HepG2 (cell line): Measurements from ENCODE around the gene RNF5. TPM values are rescaled to one million over a fixed set of nuclear protein-coding genes. Genes with fewer than 3 reads are reported as not detected.

Experiments used
- EED ChIP-seq: sonication (generic); formaldehyde crosslinking; IDR thresholded peaks from 2 replicates; pipeline ENCODE4 v1.5.0; 2020; ENCODE audit warnings: mild to moderate bottlenecking, missing genetic modification reagents
- HNRNPK ChIP-seq: fragments of 200-400 bp; formaldehyde crosslinking; IDR thresholded peaks from 2 replicates; pipeline ENCODE4 v1.6.1; 2018; ENCODE audit warnings: low read length, low read depth, moderate library complexity, mild to moderate bottlenecking; ENCODE audit not compliant: poor library complexity, severe bottlenecking
- ISL2 ChIP-seq: sonication (generic); formaldehyde crosslinking; IDR thresholded peaks from 2 replicates; pipeline ENCODE4 v1.5.0; 2020; ENCODE audit warnings: missing genetic modification reagents
- KMT2A ChIP-seq: sonication (generic); formaldehyde crosslinking; IDR thresholded peaks from 2 replicates; pipeline ENCODE4 v1.4.0; 2020; ENCODE audit warnings: missing genetic modification reagents
- PRDM10 ChIP-seq: sonication (generic); formaldehyde crosslinking; IDR thresholded peaks from 2 replicates; pipeline ENCODE4 v1.4.0; 2020; ENCODE audit warnings: low read depth, missing genetic modification reagents
- SIN3A ChIP-seq: IDR thresholded peaks from 2 replicates; pipeline ENCODE4 v1.6.1; 2011; ENCODE audit warnings: low read depth, mild to moderate bottlenecking, control low read depth, low read length, borderline replicate concordance
- SIX4 ChIP-seq: sonication (generic); formaldehyde crosslinking; IDR thresholded peaks from 2 replicates; pipeline ENCODE4 v1.4.0; 2020; ENCODE audit warnings: missing genetic modification reagents
- SMYD3 ChIP-seq: sonication (generic); formaldehyde crosslinking; IDR thresholded peaks from 2 replicates; pipeline ENCODE4 v1.8.1; 2023; ENCODE audit warnings: mild to moderate bottlenecking, missing genetic modification reagents
- SNAPC2 ChIP-seq: sonication (generic); formaldehyde crosslinking; IDR thresholded peaks from 2 replicates; pipeline ENCODE4 v1.8.1; 2022; ENCODE audit warnings: mild to moderate bottlenecking, missing genetic modification reagents
- WIZ ChIP-seq: sonication (generic); formaldehyde crosslinking; IDR thresholded peaks from 2 replicates; pipeline ENCODE4 v1.5.1; 2020; ENCODE audit warnings: mild to moderate bottlenecking, missing genetic modification reagents
- ZFP91 ChIP-seq: sonication (generic); formaldehyde crosslinking; IDR thresholded peaks from 2 replicates; pipeline ENCODE4 v1.9.0; 2022; ENCODE audit warnings: missing genetic modification reagents, mild to moderate bottlenecking, borderline replicate concordance
- ZNF205 ChIP-seq: IDR thresholded peaks from 2 replicates; pipeline ENCODE4 v1.6.1; 2018; ENCODE audit warnings: missing biosample characterization, missing genetic modification reagents
- ZNF274 ChIP-seq: sonication (generic); formaldehyde crosslinking; IDR thresholded peaks from 2 replicates; pipeline ENCODE4 v1.5.1; 2020; ENCODE audit warnings: mild to moderate bottlenecking, missing genetic modification reagents
- ZNF296 ChIP-seq: sonication (generic); formaldehyde crosslinking; conservative IDR thresholded peaks from 2 replicates; pipeline ENCODE4 v1.5.0; 2020; ENCODE audit warnings: mild to moderate bottlenecking, missing genetic modification reagents
- ZNF546 ChIP-seq: sonication (generic); formaldehyde crosslinking; conservative IDR thresholded peaks from 2 replicates; pipeline ENCODE4 v1.8.1; 2023; ENCODE audit warnings: mild to moderate bottlenecking, missing genetic modification reagents
- ZNF781 ChIP-seq: sonication (generic); formaldehyde crosslinking; IDR thresholded peaks from 2 replicates; pipeline ENCODE4 v1.5.1; 2020; ENCODE audit warnings: borderline replicate concordance, mild to moderate bottlenecking, missing genetic modification reagents; ENCODE audit errors: not compliant biosample characterization
- ZUFSP ChIP-seq: sonication (generic); formaldehyde crosslinking; IDR thresholded peaks from 2 replicates; pipeline ENCODE4 v1.9.0; 2021; ENCODE audit warnings: missing genetic modification reagents, mild to moderate bottlenecking, borderline replicate concordance
- polyA plus RNA-seq, 8 experiments: library from polyadenylated mRNA; depleted of rRNA in 3 of 8; stranded (reverse) in 7 of 8; unstranded in 1 of 8; fragments of >200 nt; fragmentation: Illumina TruSeq in 4 of 8; extraction: Trizol in 4 of 8; gene quantifications; 2 replicates each; pipeline versions ENCODE4 v1.2.1 to v1.2.3, GENCODE V29; 2011 to 2016; ENCODE audit warnings: low read depth in 4 of 8, missing spikeins in 1 of 8, mixed read lengths in 1 of 8; ENCODE audit not compliant: insufficient read depth in 1 of 8
- total RNA-seq, 5 experiments: library from RNA; depleted of rRNA; stranded (reverse); fragments of >200 nt; fragmentation: Illumina TruSeq; extraction: Trizol; gene quantifications; 2 replicates each; pipeline ENCODE4 v1.2.3, GENCODE V29; 2016; ENCODE audit warnings: low read depth in 1 of 5
- TF ChIP-seq, protein P1 (sequence below): sonication (generic); formaldehyde crosslinking; IDR thresholded peaks from 2 replicates; pipeline ENCODE4 v1.4.0; 2020; ENCODE audit warnings: mild to moderate bottlenecking, missing genetic modification reagents
- TF ChIP-seq, protein P2 (sequence below): sonication (generic); formaldehyde crosslinking; IDR thresholded peaks from 2 replicates; pipeline ENCODE4 v1.5.0; 2020; ENCODE audit warnings: missing genetic modification reagents

RNF5 gene
- total and polyA plus RNA-seq, 2 of the 13 experiments (the other 11 are each of a cell fraction or from before 2014, with no cell fraction given) = 98.0 to 131 TPM

DNA sequence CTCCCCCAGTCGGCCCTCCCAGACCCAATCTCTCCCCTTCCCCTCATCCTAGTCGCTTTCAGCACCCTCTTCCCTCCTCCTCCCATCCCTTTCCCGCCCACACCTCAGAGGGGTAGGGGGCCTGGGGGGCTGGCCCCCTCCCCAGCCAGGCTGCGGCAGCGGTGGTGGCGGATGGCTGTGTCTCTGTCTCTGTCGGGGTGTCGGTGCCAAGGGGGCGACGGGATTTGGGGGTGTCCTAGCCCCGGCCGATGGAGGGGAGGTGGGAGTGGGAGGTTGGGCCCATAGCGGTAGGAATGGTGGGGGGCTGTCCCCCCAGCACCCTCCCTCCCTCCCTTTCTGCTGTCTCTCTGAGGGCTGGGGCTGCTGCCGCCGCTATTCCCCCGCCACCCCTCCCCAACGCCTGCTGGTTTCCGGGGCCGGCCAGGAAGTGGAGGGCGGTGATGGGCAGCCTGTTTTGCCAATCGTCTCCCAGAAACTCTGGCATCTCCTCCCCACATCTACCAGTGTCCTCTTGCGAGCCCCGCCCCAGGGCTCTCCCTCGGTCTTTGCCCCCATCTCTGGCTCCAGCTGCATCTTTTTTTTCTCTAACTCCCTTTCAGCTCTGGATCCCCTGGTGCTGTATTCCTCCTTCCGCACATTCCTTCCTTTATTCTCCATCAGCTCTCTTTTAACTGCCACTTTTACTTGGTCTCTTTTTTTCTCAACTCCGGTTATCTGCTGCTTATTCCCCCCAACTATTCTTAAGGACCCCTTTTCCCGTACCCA, 2.3 kb upstream of the RNF5 start, which contains the start of gene AGPAT1 (continued):
- TF ChIP-seq ZFP91 (CRISPR knock-in tag) (peak; percentile 77; the same call in 1 of the 2 replicates), SMYD3 (CRISPR knock-in tag) (no peak), KMT2A (peak; percentile 27), ZNF781 (CRISPR knock-in tag) (peak; percentile 17), HNRNPK (peak; percentile 98), SIN3A (peak; percentile 59), ZUFSP (CRISPR knock-in tag) (no peak), SNAPC2 (CRISPR knock-in tag) (no peak), ZNF546 (CRISPR knock-in tag) (no peak), PRDM10 (CRISPR knock-in tag) (peak; percentile 41; the same call in 1 of the 2 replicates), EED (CRISPR knock-in tag) (no peak), ZNF296 (0 out of 2 replicates have a peak, but pooled peaks have one; percentile 66), WIZ (CRISPR knock-in tag) (0 out of 2 replicates have a peak, but pooled peaks have one; percentile 28), ZNF205 (CRISPR knock-in tag) (no peak), ISL2 (peak; percentile 58; the same call in 1 of the 2 replicates), SIX4 (CRISPR knock-in tag) (no peak), ZNF274 (CRISPR knock-in tag) (peak; percentile 79)
- TF ChIP-seq, protein P1, sequence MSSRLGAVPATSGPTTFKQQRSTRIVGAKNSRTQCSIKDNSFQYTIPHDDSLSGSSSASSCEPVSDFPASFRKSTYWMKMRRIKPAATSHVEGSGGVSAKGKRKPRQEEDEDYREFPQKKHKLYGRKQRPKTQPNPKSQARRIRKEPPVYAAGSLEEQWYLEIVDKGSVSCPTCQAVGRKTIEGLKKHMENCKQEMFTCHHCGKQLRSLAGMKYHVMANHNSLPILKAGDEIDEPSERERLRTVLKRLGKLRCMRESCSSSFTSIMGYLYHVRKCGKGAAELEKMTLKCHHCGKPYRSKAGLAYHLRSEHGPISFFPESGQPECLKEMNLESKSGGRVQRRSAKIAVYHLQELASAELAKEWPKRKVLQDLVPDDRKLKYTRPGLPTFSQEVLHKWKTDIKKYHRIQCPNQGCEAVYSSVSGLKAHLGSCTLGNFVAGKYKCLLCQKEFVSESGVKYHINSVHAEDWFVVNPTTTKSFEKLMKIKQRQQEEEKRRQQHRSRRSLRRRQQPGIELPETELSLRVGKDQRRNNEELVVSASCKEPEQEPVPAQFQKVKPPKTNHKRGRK (CRISPR knock-in tag) = no peak
- TF ChIP-seq, protein P2, sequence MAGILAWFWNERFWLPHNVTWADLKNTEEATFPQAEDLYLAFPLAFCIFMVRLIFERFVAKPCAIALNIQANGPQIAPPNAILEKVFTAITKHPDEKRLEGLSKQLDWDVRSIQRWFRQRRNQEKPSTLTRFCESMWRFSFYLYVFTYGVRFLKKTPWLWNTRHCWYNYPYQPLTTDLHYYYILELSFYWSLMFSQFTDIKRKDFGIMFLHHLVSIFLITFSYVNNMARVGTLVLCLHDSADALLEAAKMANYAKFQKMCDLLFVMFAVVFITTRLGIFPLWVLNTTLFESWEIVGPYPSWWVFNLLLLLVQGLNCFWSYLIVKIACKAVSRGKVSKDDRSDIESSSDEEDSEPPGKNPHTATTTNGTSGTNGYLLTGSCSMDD (CRISPR knock-in tag) = no peak
